GM19193 (cell line): ENCODE measurements around the gene KCNH5.

Experiments
- POLR2A ChIP-seq: IDR thresholded peaks from 4 replicates; pipeline ENCODE4 v1.6.1; 2011; ENCODE audit not compliant: insufficient read depth, insufficient read length; ENCODE audit errors: extremely low read depth

Gene KCNH5

GRCh38 chr14:62743560-62743959, 301.7 kb downstream of the KCNH5 start:
- TF ChIP-seq POLR2A = no peak

- TF ChIP-seq POLR2A = no peak
These were observed 302.1 kb downstream of the KCNH5 start for GRCh38 chr14:62743118-62743517.

GRCh38 chr14:62739647-62740046, 305.6 kb downstream of the KCNH5 start:
- TF ChIP-seq POLR2A = no peak

- TF ChIP-seq POLR2A = no peak
These were observed 308.9 kb downstream of the KCNH5 start for GRCh38 chr14:62736048-62737043.

GRCh38 chr14:62734831-62735230, 310.4 kb downstream of the KCNH5 start:
- no peak for TF ChIP-seq POLR2A

GRCh38 chr14:62722406-62722805, 322.9 kb downstream of the KCNH5 start:
- no peak for TF ChIP-seq POLR2A

- TF ChIP-seq POLR2A = no peak
These were observed 326.6 kb downstream of the KCNH5 start for GRCh38 chr14:62718629-62719028.

- TF ChIP-seq POLR2A = no peak
These were observed 333.8 kb downstream of the KCNH5 start for GRCh38 chr14:62711351-62712023.

GRCh38 chr14:62710811-62711210, 334.4 kb downstream of the KCNH5 start:
- TF ChIP-seq POLR2A = no peak

GRCh38 chr14:62709773-62710172, 335.5 kb downstream of the KCNH5 start:
- TF ChIP-seq POLR2A = no peak

GRCh38 chr14:62706217-62706616, 339.0 kb downstream of the KCNH5 start:
- no peak for TF ChIP-seq POLR2A

GRCh38 chr14:62697461-62697860, 347.8 kb downstream of the KCNH5 start:
- TF ChIP-seq POLR2A = no peak

- no peak for TF ChIP-seq POLR2A
These were observed 348.3 kb downstream of the KCNH5 start for GRCh38 chr14:62696929-62697328.

GRCh38 chr14:62696331-62696924, 348.8 kb downstream of the KCNH5 start:
- no peak for TF ChIP-seq POLR2A

GRCh38 chr14:62694075-62694474, 351.2 kb downstream of the KCNH5 start:
- TF ChIP-seq POLR2A = no peak
